AG09309 (cell line): ENCODE data around the gene BEAN1.

Experiments
- DNase-seq: peaks from one replicate; pipeline ENCODE4 v3.0.0-alpha.2; 2010; ENCODE audit warnings: low read depth
- H3K4me3 ChIP-seq: 2 replicates; pipeline ENCODE4 v1.5.1; 2011; ENCODE audit warnings: mild to moderate bottlenecking, low read depth, low read length, moderate library complexity; ENCODE audit not compliant: control insufficient read depth
- CTCF ChIP-seq: IDR thresholded peaks from 2 replicates; pipeline ENCODE4 v1.5.1; 2011; ENCODE audit warnings: mild to moderate bottlenecking, low read depth, low read length, inconsistent platforms; ENCODE audit not compliant: insufficient read depth, control insufficient read depth; ENCODE audit errors: missing control alignments

Gene BEAN1

DNA sequence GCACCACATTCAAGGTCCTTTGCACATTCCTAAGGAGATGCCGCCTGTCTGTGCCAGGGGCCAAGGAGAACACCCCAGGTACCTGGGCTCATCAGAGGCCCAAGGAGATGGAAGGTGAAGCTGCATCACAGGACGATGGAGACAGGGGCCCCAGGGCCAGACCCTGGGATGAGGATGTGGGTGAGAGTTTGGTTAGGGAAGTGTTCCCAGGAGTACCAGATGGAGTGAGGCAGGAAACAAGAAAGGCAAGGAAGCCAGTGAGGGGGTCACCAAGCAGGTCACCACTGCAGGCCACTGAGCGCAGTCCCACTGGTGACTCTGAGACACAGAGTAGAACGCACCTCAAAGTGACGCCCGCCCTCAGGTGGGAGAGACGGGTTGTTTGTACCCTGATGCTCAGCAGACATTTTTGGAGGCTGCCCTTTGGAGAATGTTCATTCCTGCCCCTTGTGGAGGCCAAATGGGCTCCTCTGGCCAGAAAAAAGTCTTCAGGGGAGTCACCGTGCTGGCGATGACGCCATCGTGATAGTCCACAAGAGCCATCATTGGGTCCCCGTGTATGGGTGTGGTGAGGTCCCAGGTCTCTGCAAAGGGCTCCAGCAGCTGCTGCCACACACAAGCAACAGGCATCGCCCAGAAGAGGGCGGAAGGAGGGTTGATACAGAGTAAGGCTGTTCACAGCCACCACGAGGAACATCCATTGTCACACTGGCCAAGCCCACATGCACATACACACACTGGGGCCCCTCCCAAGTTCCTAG, 57.5 kb downstream of the BEAN1 start:
- no peak for DNase-seq
- TF ChIP-seq CTCF = no peak

GRCh38 chr16:66485376-66485775, 58.3 kb downstream of the BEAN1 start:
- no peak overlapping the region for H3K4me3 ChIP-seq
- DNase-seq = no peak
- TF ChIP-seq CTCF = no peak

More for the DNA sequence above, 57.5 kb downstream of the BEAN1 start:
- no peak overlapping the region for H3K4me3 ChIP-seq

DNA sequence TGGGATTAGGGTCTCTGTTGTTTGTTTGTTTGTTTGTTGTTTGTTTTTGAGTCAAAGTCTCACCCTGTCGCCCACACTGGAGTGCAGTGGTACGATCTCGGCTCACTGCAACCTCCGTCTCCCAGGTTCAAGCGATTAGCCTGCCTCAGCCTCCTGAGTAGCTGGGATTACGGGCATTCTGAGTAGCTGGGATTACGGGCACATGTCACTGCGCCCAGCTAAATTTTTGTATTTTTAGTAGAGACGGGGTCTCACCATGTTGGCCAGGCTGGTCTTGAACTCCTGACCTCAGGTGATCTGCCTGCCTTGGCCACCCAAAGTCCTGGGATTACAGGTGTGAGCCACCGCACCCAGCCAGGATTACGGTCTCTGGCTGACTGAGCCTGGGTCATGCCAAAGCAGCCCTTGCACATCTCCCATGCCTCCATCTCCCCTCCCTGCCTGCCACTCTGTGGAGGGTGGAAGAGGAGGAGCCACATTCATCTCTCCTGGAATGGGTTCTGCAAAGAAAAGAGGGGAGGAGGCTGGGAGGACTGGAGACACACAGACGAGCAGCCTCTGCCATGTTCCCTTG, 59.2 kb downstream of the BEAN1 start:
- TF ChIP-seq CTCF = no peak
- no peak for DNase-seq
- H3K4me3 ChIP-seq = no peak overlapping the region

DNA sequence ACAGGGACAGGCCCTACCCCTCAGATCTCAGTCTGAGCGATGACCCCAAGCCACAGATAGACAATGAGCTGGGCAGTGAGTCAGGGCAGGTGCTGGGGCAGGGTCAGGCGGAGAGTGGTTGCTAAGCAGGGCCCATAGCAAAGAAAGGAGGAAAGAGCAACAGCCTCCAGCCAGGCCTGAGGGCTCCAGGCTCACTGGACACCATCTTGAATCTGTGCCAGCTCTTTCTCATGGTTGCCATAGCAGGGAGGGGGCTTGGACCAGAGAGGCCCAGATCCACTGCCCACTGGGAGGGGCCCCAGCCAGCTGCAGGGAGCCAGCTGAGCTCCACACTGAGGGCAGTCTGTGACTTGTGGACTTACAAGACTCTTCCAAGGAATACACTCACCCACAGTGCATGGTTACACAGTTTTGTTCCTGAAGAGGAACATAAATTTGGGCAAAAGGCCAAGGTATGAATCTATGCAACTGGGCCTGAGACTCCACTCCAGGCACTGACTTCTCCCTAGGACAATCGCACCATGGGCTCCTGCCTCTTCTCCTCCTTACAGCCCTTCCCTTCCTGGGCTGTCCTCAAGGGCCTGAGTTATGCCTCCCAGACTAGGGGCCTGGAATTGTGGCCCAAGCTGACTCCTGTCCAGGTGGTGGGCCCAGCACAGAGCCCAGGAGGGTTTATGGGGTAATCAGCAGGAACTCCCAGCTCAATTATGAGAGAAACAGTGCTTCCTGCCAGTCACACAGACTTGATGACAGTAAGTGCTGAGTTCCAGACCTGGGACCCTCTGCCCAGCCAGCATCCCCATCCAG, 59.9 kb downstream of the BEAN1 start:
- no peak for TF ChIP-seq CTCF
- DNase-seq = no peak
- no peak overlapping the region for H3K4me3 ChIP-seq

DNA sequence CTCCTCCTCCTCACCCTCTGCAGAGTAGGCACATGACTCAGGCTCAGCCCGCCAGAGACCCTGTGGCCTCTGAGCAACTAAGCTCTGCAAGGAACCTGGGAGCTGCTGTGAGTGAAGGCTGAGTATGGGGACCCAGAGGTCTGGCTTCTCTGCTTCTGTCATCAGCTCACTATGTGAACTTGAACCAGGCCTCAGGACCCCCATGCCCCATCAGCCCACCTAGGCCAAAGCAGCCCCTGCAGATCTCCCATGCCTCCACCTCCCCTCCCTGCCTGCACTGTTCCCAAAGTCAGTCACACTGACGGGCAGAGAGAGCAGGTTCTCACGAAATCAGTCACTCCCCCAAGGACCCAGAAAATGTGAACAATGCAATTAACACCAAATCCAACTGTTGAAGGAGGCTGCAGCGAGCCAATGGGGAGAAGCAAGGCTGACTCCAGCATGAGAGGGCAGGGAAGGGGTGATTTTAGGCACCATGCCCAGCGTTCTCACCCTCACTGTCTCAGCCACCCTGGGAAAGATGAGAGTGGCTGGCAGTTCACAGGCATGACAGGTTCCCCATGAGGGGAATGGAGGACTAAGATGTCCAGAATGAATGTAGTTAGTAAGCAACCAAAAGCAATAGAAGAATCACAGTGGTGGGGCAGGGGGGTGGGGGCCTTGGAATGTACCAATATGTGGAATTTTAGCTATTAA, 60.6 kb downstream of the BEAN1 start:
- no peak overlapping the region for H3K4me3 ChIP-seq
- DNase-seq = no peak
- TF ChIP-seq CTCF = no peak

DNA sequence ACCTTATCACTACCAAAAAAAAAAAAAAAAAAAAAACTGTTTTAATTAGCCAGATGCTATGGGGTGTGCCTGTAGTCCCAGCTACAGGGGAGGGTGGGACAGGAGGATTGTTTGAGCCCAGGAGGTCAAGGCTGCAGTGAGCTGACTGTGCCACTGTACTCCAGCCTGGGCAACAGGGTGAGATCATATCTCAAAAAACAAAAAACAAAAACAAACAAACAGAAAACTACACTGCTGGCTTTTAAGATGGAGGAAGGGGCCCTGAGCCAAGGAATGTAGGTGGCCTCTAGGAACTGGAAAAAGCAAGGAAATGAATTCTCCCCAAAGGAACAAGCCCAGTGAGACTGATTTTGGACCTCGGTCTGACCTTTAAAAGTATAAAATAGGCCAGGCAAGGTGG, 61.4 kb downstream of the BEAN1 start:
- no peak overlapping the region for H3K4me3 ChIP-seq
- DNase-seq = no peak
- no peak for TF ChIP-seq CTCF
